OCI-LY7 (cell line): ENCODE data around the gene SPCS2.

Experiments used
- EZH2phosphoT487 ChIP-seq: fragments of 200-600 bp; sonication (generic); IDR thresholded peaks from 2 replicates; pipeline ENCODE4 v1.6.1; 2018; ENCODE audit warnings: low read depth, borderline replicate concordance, mild to moderate bottlenecking, mixed run types, antibody characterized with exemption, low read length, moderate library complexity, mixed read lengths
- TF ChIP-seq, protein P1 (sequence below): fragments of 200-600 bp; sonication (generic); conservative IDR thresholded peaks from 2 replicates; pipeline ENCODE4 v1.5.1; 2014; ENCODE audit warnings: mild to moderate bottlenecking, antibody characterized with exemption, low read length, moderate library complexity, mixed read lengths

- TF ChIP-seq, protein P1, sequence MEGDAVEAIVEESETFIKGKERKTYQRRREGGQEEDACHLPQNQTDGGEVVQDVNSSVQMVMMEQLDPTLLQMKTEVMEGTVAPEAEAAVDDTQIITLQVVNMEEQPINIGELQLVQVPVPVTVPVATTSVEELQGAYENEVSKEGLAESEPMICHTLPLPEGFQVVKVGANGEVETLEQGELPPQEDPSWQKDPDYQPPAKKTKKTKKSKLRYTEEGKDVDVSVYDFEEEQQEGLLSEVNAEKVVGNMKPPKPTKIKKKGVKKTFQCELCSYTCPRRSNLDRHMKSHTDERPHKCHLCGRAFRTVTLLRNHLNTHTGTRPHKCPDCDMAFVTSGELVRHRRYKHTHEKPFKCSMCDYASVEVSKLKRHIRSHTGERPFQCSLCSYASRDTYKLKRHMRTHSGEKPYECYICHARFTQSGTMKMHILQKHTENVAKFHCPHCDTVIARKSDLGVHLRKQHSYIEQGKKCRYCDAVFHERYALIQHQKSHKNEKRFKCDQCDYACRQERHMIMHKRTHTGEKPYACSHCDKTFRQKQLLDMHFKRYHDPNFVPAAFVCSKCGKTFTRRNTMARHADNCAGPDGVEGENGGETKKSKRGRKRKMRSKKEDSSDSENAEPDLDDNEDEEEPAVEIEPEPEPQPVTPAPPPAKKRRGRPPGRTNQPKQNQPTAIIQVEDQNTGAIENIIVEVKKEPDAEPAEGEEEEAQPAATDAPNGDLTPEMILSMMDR = no peak
- TF ChIP-seq EZH2phosphoT487 = no peak
Measured at GRCh38 chr11:74949753-74950137, 679 bp downstream of the SPCS2 start.
